H9 (cell line): ENCODE measurements around the gene CYB5B. TPM values are rescaled to one million over a fixed set of nuclear protein-coding genes. Genes with fewer than 3 reads are reported as not detected.

Source experiments
- DNase-seq: peaks from one replicate; pipeline ENCODE4 v3.0.0-alpha.2; 2017
- H2AFZ ChIP-seq: one replicate; pipeline ENCODE4 v1.6.1; 2013; ENCODE audit warnings: mild to moderate bottlenecking, low read length, control low read depth, moderate library complexity
- H2AK5ac ChIP-seq: 2 replicates; pipeline ENCODE4 v1.6.1; 2013; ENCODE audit warnings: low read length, control low read depth, mixed read lengths; ENCODE audit not compliant: insufficient read length
- H2BK120ac ChIP-seq: one replicate; pipeline ENCODE4 v1.6.1; 2013; ENCODE audit warnings: low read depth, mild to moderate bottlenecking, low read length, control low read depth, inconsistent platforms; ENCODE audit not compliant: poor library complexity, severe bottlenecking
- H2BK12ac ChIP-seq: 2 replicates; pipeline ENCODE4 v1.6.1; 2013; ENCODE audit warnings: low read length, control low read depth, mixed read lengths, low read depth; ENCODE audit not compliant: insufficient read length
- H2BK15ac ChIP-seq: 2 replicates; pipeline ENCODE4 v1.6.1; 2013; ENCODE audit warnings: low read depth, low read length, control low read depth
- H2BK20ac ChIP-seq: one replicate; pipeline ENCODE4 v1.6.1; 2013; ENCODE audit warnings: low read depth, mild to moderate bottlenecking, low read length, control low read depth, inconsistent platforms; ENCODE audit not compliant: poor library complexity, severe bottlenecking
- H2BK5ac ChIP-seq: 2 replicates; pipeline ENCODE4 v1.6.1; 2013; ENCODE audit warnings: low read length, control low read depth, mixed read lengths; ENCODE audit not compliant: insufficient read length
- H3K14ac ChIP-seq: 2 replicates; pipeline ENCODE4 v1.6.1; 2013; ENCODE audit warnings: low read length, control low read depth; ENCODE audit not compliant: insufficient read depth
- H3K18ac ChIP-seq: 2 replicates; pipeline ENCODE4 v1.6.1; 2013; ENCODE audit warnings: low read depth, mild to moderate bottlenecking, mixed read lengths, low read length, control low read depth; ENCODE audit not compliant: insufficient read length
- H3K23ac ChIP-seq: 2 replicates; pipeline ENCODE4 v1.6.1; 2013; ENCODE audit warnings: low read length, control low read depth, mixed read lengths, low read depth; ENCODE audit not compliant: insufficient read length
- H3K23me2 ChIP-seq: 2 replicates; pipeline ENCODE4 v1.6.1; 2013; ENCODE audit warnings: low read depth, mild to moderate bottlenecking, mixed read lengths, low read length, control low read depth; ENCODE audit not compliant: insufficient read length, poor library complexity, severe bottlenecking
- H3K27ac ChIP-seq: 2 replicates; pipeline ENCODE4 v1.5.1; 2013; ENCODE audit warnings: low read length, control low read depth, mixed read lengths, low read depth; ENCODE audit not compliant: insufficient read length
- H3K27me3 ChIP-seq: 2 replicates; pipeline ENCODE4 v1.6.1; 2013; ENCODE audit warnings: low read length, control low read depth, inconsistent platforms; ENCODE audit not compliant: insufficient read depth
- H3K4ac ChIP-seq: 2 replicates; pipeline ENCODE4 v1.6.1; 2013; ENCODE audit warnings: low read depth, mild to moderate bottlenecking, control low read depth, inconsistent platforms, low read length, moderate library complexity
- H3K4me1 ChIP-seq: 2 replicates; pipeline ENCODE4 v1.6.1; 2013; ENCODE audit warnings: low read length, control low read depth, inconsistent platforms; ENCODE audit not compliant: insufficient read depth
- H3K4me2 ChIP-seq: 2 replicates; pipeline ENCODE4 v1.6.1; 2013; ENCODE audit warnings: low read length, control low read depth, mixed read lengths; ENCODE audit not compliant: insufficient read length, insufficient read depth
- H3K56ac ChIP-seq: 2 replicates; pipeline ENCODE4 v1.6.1; 2013; ENCODE audit warnings: low read depth, mild to moderate bottlenecking, mixed read lengths, low read length, control low read depth; ENCODE audit not compliant: insufficient read length
- H3K79me1 ChIP-seq: 2 replicates; pipeline ENCODE4 v1.6.1; 2013; ENCODE audit warnings: low read depth, mild to moderate bottlenecking, moderate library complexity, low read length, control low read depth, inconsistent platforms; ENCODE audit not compliant: insufficient read depth, poor library complexity, severe bottlenecking
- H3K79me2 ChIP-seq: 2 replicates; pipeline ENCODE4 v1.6.1; 2013; ENCODE audit warnings: low read length, control low read depth, inconsistent platforms; ENCODE audit not compliant: insufficient read depth
- H3K9ac ChIP-seq: 2 replicates; pipeline ENCODE4 v1.6.1; 2013; ENCODE audit warnings: low read length, control low read depth, mixed read lengths; ENCODE audit not compliant: insufficient read length; ENCODE audit errors: extremely low read depth
- H3K9me3 ChIP-seq: one replicate; pipeline ENCODE4 v1.6.1; 2013; ENCODE audit warnings: low read depth, low read length, inconsistent platforms; ENCODE audit not compliant: control insufficient read depth
- H3T11ph ChIP-seq: one replicate; pipeline ENCODE4 v1.6.1; 2013; ENCODE audit warnings: mild to moderate bottlenecking, low read length, control low read depth, inconsistent platforms
- H4K20me1 ChIP-seq: one replicate; pipeline ENCODE4 v1.6.1; 2013; ENCODE audit not compliant: control insufficient read depth, insufficient read length, insufficient read depth
- H4K5ac ChIP-seq: 2 replicates; pipeline ENCODE4 v1.6.1; 2013; ENCODE audit warnings: low read depth, mild to moderate bottlenecking, mixed read lengths, low read length, control low read depth; ENCODE audit not compliant: insufficient read length
- H4K8ac ChIP-seq: replicated peaks from 2 replicates; pipeline ENCODE4 v1.6.1; 2013; ENCODE audit warnings: low read length, control low read depth, mixed read lengths, low read depth; ENCODE audit not compliant: insufficient read length
- H4K91ac ChIP-seq: 2 replicates; pipeline ENCODE4 v1.6.1; 2013; ENCODE audit warnings: low read depth, mild to moderate bottlenecking, moderate library complexity, mixed read lengths, low read length, control low read depth; ENCODE audit not compliant: insufficient read length
- H3K27ac Mint-ChIP-seq, 3 experiments: 2 replicates in 2 of 3; 3 replicates in 1 of 3; pipeline ENCODE4 v1.8.0; 2020 to 2021; ENCODE audit warnings: mixed read lengths in 3 of 3, mild to moderate bottlenecking in 1 of 3, moderate library complexity in 1 of 3
- H3K27me3 Mint-ChIP-seq: 2 replicates; pipeline ENCODE4 v1.8.0; 2021; ENCODE audit warnings: low read depth, mild to moderate bottlenecking, moderate library complexity, mixed read lengths
- H3K36me3 Mint-ChIP-seq, 3 experiments: 2 replicates in 2 of 3; 3 replicates in 1 of 3; pipeline ENCODE4 v1.8.0; 2020 to 2021; ENCODE audit warnings: low read depth in 3 of 3, mixed read lengths in 3 of 3; ENCODE audit not compliant: insufficient read depth in 1 of 3
- H3K4me1 Mint-ChIP-seq, 2 experiments: 2 replicates each; pipeline ENCODE4 v1.8.0; 2020; ENCODE audit warnings: mixed read lengths in 2 of 2
- H3K4me3 Mint-ChIP-seq, 2 experiments: 2 replicates in 1 of 2; 3 replicates in 1 of 2; pipeline ENCODE4 v1.8.0; 2020 to 2021; ENCODE audit warnings: mild to moderate bottlenecking in 2 of 2, mixed read lengths in 2 of 2, moderate library complexity in 1 of 2
- H3K9me3 Mint-ChIP-seq, 2 experiments: 2 replicates in 1 of 2; 3 replicates in 1 of 2; pipeline ENCODE4 v1.8.0; 2020; ENCODE audit warnings: mild to moderate bottlenecking in 2 of 2, mixed read lengths in 2 of 2, moderate library complexity in 1 of 2
- WGBS: extraction: QIAGEN DNeasy Blood & Tissue Kit; methylation state at CpG from one replicate; pipeline ENCODE4 v1.1.7; 2013; ENCODE audit warnings: missing lambda C conversion rate, low lambda C conversion rate, mixed read lengths; ENCODE audit not compliant: insufficient read length; ENCODE audit errors: extremely low coverage; 5-methylcytosine and 5-hydroxymethylcytosine counted together
- total RNA-seq: library from RNA; stranded (reverse); gene quantifications from 2 replicates; pipeline ENCODE4 v1.2.1, GENCODE V29; 2021
- TF ChIP-seq, protein P1 (sequence below): fragments of 200-600 bp; sonication (generic); conservative IDR thresholded peaks from 3 replicates; pipeline ENCODE4 v1.8.0; 2021; ENCODE audit warnings: antibody characterized with exemption, mild to moderate bottlenecking

The CYB5B gene
- total RNA-seq, 1 experiment from 2014 or later = 126 TPM

DNA sequence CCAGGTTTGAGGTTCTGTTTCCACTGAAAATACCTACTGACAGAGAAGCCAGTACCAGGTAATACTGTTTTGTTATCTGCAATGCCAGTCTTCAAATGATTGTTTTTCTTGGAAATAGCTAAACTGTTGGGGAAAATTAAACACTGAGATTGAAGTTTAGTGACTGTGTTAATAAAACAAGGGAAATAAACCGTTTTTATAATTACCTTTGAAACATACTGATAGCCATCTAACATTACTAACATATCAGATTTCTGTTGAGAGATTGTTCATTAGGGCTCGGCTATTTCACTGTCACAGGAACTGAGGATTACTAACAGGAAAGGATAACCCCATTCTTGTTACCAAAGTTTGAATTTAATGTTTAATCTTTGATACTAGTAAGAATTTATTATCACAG, 42.1 kb downstream of the CYB5B start:
- H3K4me2 ChIP-seq = no peak overlapping the region
- WGBS = no CpG with 5 or more reads among the region's 2 CpGs

More for the DNA sequence above, 42.1 kb downstream of the CYB5B start:
- H2BK120ac ChIP-seq = no peak overlapping the region
- no peak overlapping the region for H2BK15ac ChIP-seq
- H3K27ac ChIP-seq = no peak overlapping the region
- H2AK5ac ChIP-seq = no peak overlapping the region
- no peak overlapping the region for H3K4ac ChIP-seq
- no peaks in the 10 kb centered on the region for H3K79me2 ChIP-seq
- no peaks in the 10 kb centered on the region for H3K23me2 ChIP-seq
- no peak overlapping the region for H4K91ac ChIP-seq
- no peak overlapping the region for H3K18ac ChIP-seq
- H4K20me1 ChIP-seq = no peaks in the 10 kb centered on the region
- no peak overlapping the region for H3K27ac Mint-ChIP-seq
- no peaks in the 10 kb centered on the region for H3K79me1 ChIP-seq
- no peaks in the 10 kb centered on the region for H3K27me3 Mint-ChIP-seq
- H2AFZ ChIP-seq = no peak overlapping the region
- H3K4me1 ChIP-seq = no peaks in the 10 kb centered on the region
- no peak overlapping the region for H2BK5ac ChIP-seq
- H3K9ac ChIP-seq = no peak overlapping the region
- no peaks in the 10 kb centered on the region for H3K27me3 ChIP-seq
- no peak overlapping the region for H2BK20ac ChIP-seq
- H3K23ac ChIP-seq = no peak overlapping the region
- H3T11ph ChIP-seq = no peak overlapping the region
- peaks cover 0 to 7% of the 10 kb centered on the region in 2 experiments; a peak in 3 of 4 replicates for H3K4me1 Mint-ChIP-seq
- no peak overlapping the region for H3K14ac ChIP-seq
- H2BK12ac ChIP-seq = no peak overlapping the region
- DNase-seq = no peak
- H3K36me3 Mint-ChIP-seq = peaks cover 0 to 26% (median 5%) of the 10 kb centered on the region in 3 experiments; a peak in 5 of 7 replicates
- no peak overlapping the region for H4K8ac ChIP-seq
- no peak overlapping the region for H3K56ac ChIP-seq
- TF ChIP-seq, protein P1, sequence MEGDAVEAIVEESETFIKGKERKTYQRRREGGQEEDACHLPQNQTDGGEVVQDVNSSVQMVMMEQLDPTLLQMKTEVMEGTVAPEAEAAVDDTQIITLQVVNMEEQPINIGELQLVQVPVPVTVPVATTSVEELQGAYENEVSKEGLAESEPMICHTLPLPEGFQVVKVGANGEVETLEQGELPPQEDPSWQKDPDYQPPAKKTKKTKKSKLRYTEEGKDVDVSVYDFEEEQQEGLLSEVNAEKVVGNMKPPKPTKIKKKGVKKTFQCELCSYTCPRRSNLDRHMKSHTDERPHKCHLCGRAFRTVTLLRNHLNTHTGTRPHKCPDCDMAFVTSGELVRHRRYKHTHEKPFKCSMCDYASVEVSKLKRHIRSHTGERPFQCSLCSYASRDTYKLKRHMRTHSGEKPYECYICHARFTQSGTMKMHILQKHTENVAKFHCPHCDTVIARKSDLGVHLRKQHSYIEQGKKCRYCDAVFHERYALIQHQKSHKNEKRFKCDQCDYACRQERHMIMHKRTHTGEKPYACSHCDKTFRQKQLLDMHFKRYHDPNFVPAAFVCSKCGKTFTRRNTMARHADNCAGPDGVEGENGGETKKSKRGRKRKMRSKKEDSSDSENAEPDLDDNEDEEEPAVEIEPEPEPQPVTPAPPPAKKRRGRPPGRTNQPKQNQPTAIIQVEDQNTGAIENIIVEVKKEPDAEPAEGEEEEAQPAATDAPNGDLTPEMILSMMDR = no peak
- no peaks in the 10 kb centered on the region for H3K9me3 Mint-ChIP-seq
- H3K4me3 Mint-ChIP-seq = no peak overlapping the region
- H4K5ac ChIP-seq = no peak overlapping the region
- H3K9me3 ChIP-seq = no peaks in the 10 kb centered on the region
